CD4-positive, alpha-beta memory T cell (primary cell): Measurements from ENCODE around the gene TAOK3. TPM values are rescaled to one million over a fixed set of nuclear protein-coding genes. Genes with fewer than 3 reads are reported as not detected.
"Not testable (repeated sequence)": the region's sequence is repeated elsewhere in the genome, so short reads cannot be mapped to it uniquely, and the experiment has no call there.

Experiments used
- CTCF ChIA-PET: fragments of 350-600 bp; sonication (Branson Sonifier 250); formaldehyde crosslinking; loops from one replicate; lab custom pipeline; 2021; ENCODE audit warnings: inconsistent platforms; ENCODE audit not compliant: partially characterized antibody; lab: Charles Lee
- POLR2A ChIA-PET: fragments of 350-600 bp; sonication (Branson Sonifier 250); formaldehyde crosslinking; loops from one replicate; lab custom pipeline; 2021; ENCODE audit not compliant: partially characterized antibody; lab: Charles Lee
- DNase-seq, 5 donors: peaks; one replicate each; pipeline versions ENCODE4 v3.0.0 to v3.0.0-alpha.2; 2020 to 2022; ENCODE audit warnings: mixed read lengths in 1 of 5
- H3K27ac ChIP-seq: one replicate; pipeline ENCODE4 v1.7.0; 2013; ENCODE audit warnings: low read depth, low read length
- H3K27me3 ChIP-seq: 2 replicates; pipeline ENCODE4 v1.7.0; 2013; ENCODE audit warnings: mild to moderate bottlenecking, low read length, moderate library complexity; ENCODE audit not compliant: insufficient read depth
- H3K36me3 ChIP-seq: 2 replicates; pipeline ENCODE4 v1.7.0; 2013; ENCODE audit warnings: mild to moderate bottlenecking, low read length, moderate library complexity; ENCODE audit not compliant: insufficient read depth
- H3K4me1 ChIP-seq: 2 replicates; pipeline ENCODE4 v1.7.0; 2013; ENCODE audit warnings: mild to moderate bottlenecking, low read length, moderate library complexity; ENCODE audit not compliant: insufficient read depth
- H3K4me3 ChIP-seq, 2 donors: one replicate each; pipeline ENCODE4 v1.7.0; 2013; ENCODE audit warnings: low read length in 2 of 2, mild to moderate bottlenecking in 1 of 2
- H3K9me3 ChIP-seq, 2 donors: one replicate each; pipeline ENCODE4 v1.7.0; 2013; ENCODE audit warnings: low read length in 2 of 2, control low read depth in 1 of 2; ENCODE audit not compliant: control insufficient read depth in 1 of 2
- H3K27ac Mint-ChIP-seq, 7 donors: one replicate each; pipeline ENCODE4 v1.8.0; 2020 to 2021; ENCODE audit warnings: mixed read lengths in 7 of 7, mild to moderate bottlenecking in 6 of 7, inconsistent platforms in 3 of 7, moderate library complexity in 3 of 7
- H3K27me3 Mint-ChIP-seq, 2 donors: one replicate each; pipeline ENCODE4 v1.8.0; 2020 to 2021; ENCODE audit warnings: mixed read lengths in 2 of 2
- H3K36me3 Mint-ChIP-seq, 2 donors: one replicate each; pipeline ENCODE4 v1.8.0; 2020 to 2021; ENCODE audit warnings: mixed read lengths in 2 of 2, inconsistent platforms in 1 of 2, mild to moderate bottlenecking in 1 of 2
- H3K4me1 Mint-ChIP-seq, 4 donors: one replicate each; pipeline ENCODE4 v1.8.0; 2020 to 2021; ENCODE audit warnings: mixed read lengths in 4 of 4, mild to moderate bottlenecking in 1 of 4
- H3K4me3 Mint-ChIP-seq, 8 donors: one replicate each; pipeline ENCODE4 v1.8.0; 2020 to 2021; ENCODE audit warnings: mixed read lengths in 8 of 8, mild to moderate bottlenecking in 7 of 8, moderate library complexity in 6 of 8, inconsistent platforms in 3 of 8
- H3K9me3 Mint-ChIP-seq, 8 donors: one replicate each; pipeline ENCODE4 v1.8.0; 2020 to 2021; ENCODE audit warnings: mixed read lengths in 8 of 8, mild to moderate bottlenecking in 5 of 8, inconsistent platforms in 3 of 8, moderate library complexity in 1 of 8
- intact Hi-C: fragments of 100-400 bp; cut with micrococcal nuclease; formaldehyde crosslinking; loops from one replicate; pipeline ENCODE4 v1.15.1; 2023
- polyA plus RNA-seq, 2 donors: library from polyadenylated mRNA; unstranded; fragments of 300-500 nt; fragmentation: Illumina TruSeq; gene quantifications; one replicate each; pipeline ENCODE4 v1.2.3, GENCODE V29; 2021
- total RNA-seq, 2 experiments: library from RNA; stranded (reverse); gene quantifications; one replicate each; pipeline ENCODE4 v1.2.3, GENCODE V29; 2021

The TAOK3 gene
- total and polyA plus RNA-seq, 4 experiments from 2014 or later = 47.9 to 141 (median 75.4) TPM

- peaks cover 41% of the 10 kb centered on the region for H3K4me1 ChIP-seq
Observed at GRCh38 chr12:118356809-118357256, 15.9 kb downstream of the TAOK3 start.

GRCh38 chr12:118355843-118356242, 16.9 kb downstream of the TAOK3 start:
- CTCF ChIA-PET = interaction anchor here (0.8 to 7.3 kb wide), 3 partner anchors 9 to 23 kb away, joined by 3 to 119 read pairs (median 7); partner anchors contain the start of gene SUDS3
- peaks cover 32 to 67% (median 51%) of the 10 kb centered on the region in 4 donors for H3K4me1 Mint-ChIP-seq

More at GRCh38 chr12:118356809-118357256, 15.9 kb downstream of the TAOK3 start:
- ChIA-PET CTCF (interaction anchor here (0.5 to 7.3 kb wide), 5 partner anchors 14 to 50 kb away, joined by 3 to 119 read pairs (median 5); partner anchors contain the start of genes SUDS3 and TAOK3), POLR2A (interaction anchor here (1.4 to 4.8 kb wide), 3 partner anchors 14 to 20 kb away, joined by 6 to 61 read pairs (median 55); partner anchors contain the start of genes SUDS3 and TAOK3)
- no peak overlapping the region for H3K4me3 ChIP-seq
- no peaks in the 10 kb centered on the region for H3K9me3 Mint-ChIP-seq
- no peaks in the 10 kb centered on the region for H3K27me3 ChIP-seq
- no peaks in the 10 kb centered on the region for H3K9me3 ChIP-seq
- peak overlapping the region in 7 of 8 donors; percentile 0 to 94 (median 85) for H3K4me3 Mint-ChIP-seq
- H3K27me3 Mint-ChIP-seq = no peaks in the 10 kb centered on the region
- H3K36me3 Mint-ChIP-seq = peaks cover 5 to 22% of the 10 kb centered on the region in 2 donors
- H3K27ac Mint-ChIP-seq = peak overlapping the region in 5 of 7 donors; percentile 43 to 93 (median 78)
- H3K27ac ChIP-seq = no peak overlapping the region
- H3K36me3 ChIP-seq = no peaks in the 10 kb centered on the region
- DNase-seq = no peak
- peaks cover 29 to 67% (median 49%) of the 10 kb centered on the region in 4 donors for H3K4me1 Mint-ChIP-seq
- intact Hi-C loops = loop anchor here (5.0 kb wide), 3 partner anchors 40 to 175 kb away; no protein-coding TSS in a partner anchor

GRCh38 chr12:118354903-118355302, 17.8 kb downstream of the TAOK3 start:
- no peaks in the 10 kb centered on the region for H3K9me3 Mint-ChIP-seq

More at GRCh38 chr12:118355843-118356242, 16.9 kb downstream of the TAOK3 start:
- Mint-ChIP-seq H3K4me3 (peak overlapping the region in 2 of 8 donors; percentile 8 to 31), H3K9me3 (no peaks in the 10 kb centered on the region), H3K27me3 (no peaks in the 10 kb centered on the region), H3K27ac (peak overlapping the region in 1 of 7 donors; percentile 29), H3K36me3 (peaks cover 5 to 22% of the 10 kb centered on the region in 2 donors)
- no peaks in the 10 kb centered on the region for H3K9me3 ChIP-seq
- no peak for DNase-seq
- no peak overlapping the region for H3K4me3 ChIP-seq
- no peaks in the 10 kb centered on the region for H3K27me3 ChIP-seq
- intact Hi-C loops = loop anchor here (5.0 kb wide), 3 partner anchors 39 to 174 kb away; no protein-coding TSS in a partner anchor
- H3K36me3 ChIP-seq = no peaks in the 10 kb centered on the region
- H3K4me1 ChIP-seq = peaks cover 41% of the 10 kb centered on the region
- no peak overlapping the region for H3K27ac ChIP-seq
- POLR2A ChIA-PET = interaction anchor here (4.8 kb wide), 1 partner anchor 21 kb away, joined by 61 read pairs; the partner anchor contains the start of gene SUDS3

GRCh38 chr12:118354503-118354902, 18.2 kb downstream of the TAOK3 start:
- H3K4me3 ChIP-seq, H3K9me3 ChIP-seq, DNase-seq, H3K36me3 ChIP-seq, H3K9me3 Mint-ChIP-seq, H3K27me3 ChIP-seq, H3K27ac ChIP-seq, H3K4me3 Mint-ChIP-seq, H3K27me3 Mint-ChIP-seq, intact Hi-C loops: not testable (repeated sequence)
- peak overlapping the region in 1 of 7 donors; percentile 6 for H3K27ac Mint-ChIP-seq
- CTCF ChIA-PET = interaction anchor here (7.3 kb wide), 1 partner anchor 22 kb away, joined by 119 read pairs; the partner anchor contains the start of gene SUDS3
- POLR2A ChIA-PET = interaction anchor here (1.3 kb wide), 1 partner anchor 14 kb away, joined by 3 read pairs; no protein-coding TSS in a partner anchor
- peaks cover 36% of the 10 kb centered on the region for H3K4me1 ChIP-seq
- H3K36me3 Mint-ChIP-seq = peaks cover 3 to 22% of the 10 kb centered on the region in 2 donors
- peaks cover 30 to 69% (median 51%) of the 10 kb centered on the region in 4 donors for H3K4me1 Mint-ChIP-seq

More at GRCh38 chr12:118354903-118355302, 17.8 kb downstream of the TAOK3 start:
- no peaks in the 10 kb centered on the region for H3K9me3 ChIP-seq
- no peak overlapping the region for H3K27ac ChIP-seq
- POLR2A ChIA-PET = no interaction called here
- Mint-ChIP-seq H3K4me3 (peak overlapping the region in 1 of 8 donors; percentile 41), H3K36me3 (peaks cover 5 to 22% of the 10 kb centered on the region in 2 donors), H3K27ac (peak overlapping the region in 1 of 7 donors; percentile 6), H3K4me1 (peaks cover 34 to 72% (median 55%) of the 10 kb centered on the region in 4 donors), H3K27me3 (no peaks in the 10 kb centered on the region)
- H3K36me3 ChIP-seq = no peaks in the 10 kb centered on the region
- H3K4me1 ChIP-seq = peaks cover 40% of the 10 kb centered on the region
- no peaks in the 10 kb centered on the region for H3K27me3 ChIP-seq
- intact Hi-C loops = loop anchor here (5.0 kb wide), 3 partner anchors 38 to 173 kb away; no protein-coding TSS in a partner anchor
- H3K4me3 ChIP-seq = no peak overlapping the region
- no peak for DNase-seq
- CTCF ChIA-PET = interaction anchor here (1.5 to 7.3 kb wide), 2 partner anchors 8 to 22 kb away, joined by 7 to 119 read pairs; partner anchors contain the start of gene SUDS3

GRCh38 chr12:118353721-118354120, 19.0 kb downstream of the TAOK3 start:
- no peak overlapping the region for H3K27ac ChIP-seq
- CTCF ChIA-PET = interaction anchor here (1.5 kb wide), 1 partner anchor 22 kb away, joined by 6 read pairs; no protein-coding TSS in a partner anchor
- no peaks in the 10 kb centered on the region for H3K27me3 Mint-ChIP-seq
- H3K4me1 Mint-ChIP-seq = peaks cover 31 to 61% (median 48%) of the 10 kb centered on the region in 4 donors
- no peak overlapping the region for H3K4me3 ChIP-seq
- peaks cover 34% of the 10 kb centered on the region for H3K4me1 ChIP-seq
- no peaks in the 10 kb centered on the region for H3K36me3 ChIP-seq
- POLR2A ChIA-PET = interaction anchor here (1.3 kb wide), 1 partner anchor 13 kb away, joined by 3 read pairs; no protein-coding TSS in a partner anchor
- no peaks in the 10 kb centered on the region for H3K9me3 ChIP-seq
- no peaks in the 10 kb centered on the region for H3K9me3 Mint-ChIP-seq
- H3K27me3 ChIP-seq = no peaks in the 10 kb centered on the region
- H3K36me3 Mint-ChIP-seq = peaks cover 3 to 22% of the 10 kb centered on the region in 2 donors
- intact Hi-C loops = no loop called here
- H3K27ac Mint-ChIP-seq = peak overlapping the region in 3 of 7 donors; percentile 0 to 9 (median 6)
- no peak for DNase-seq
- peak overlapping the region in 1 of 8 donors; percentile 9 for H3K4me3 Mint-ChIP-seq

GRCh38 chr12:118350908-118351559, 21.7 kb downstream of the TAOK3 start:
- Mint-ChIP-seq H3K4me3 (no peak overlapping the region), H3K4me1 (peaks cover 36 to 59% (median 45%) of the 10 kb centered on the region in 4 donors), H3K27me3 (no peaks in the 10 kb centered on the region), H3K36me3 (peaks cover 8 to 22% of the 10 kb centered on the region in 2 donors), H3K9me3 (peaks cover 0 to 1% (median 0%) of the 10 kb centered on the region in 8 donors), H3K27ac (no peak overlapping the region)
- peaks cover 28% of the 10 kb centered on the region for H3K4me1 ChIP-seq
- no peaks in the 10 kb centered on the region for H3K27me3 ChIP-seq
- no peaks in the 10 kb centered on the region for H3K36me3 ChIP-seq
- H3K9me3 ChIP-seq = no peaks in the 10 kb centered on the region
- DNase-seq = no peak
- H3K4me3 ChIP-seq = no peak overlapping the region
- ChIA-PET POLR2A (no interaction called here), CTCF (interaction anchor here (0.7 to 1.9 kb wide), 3 partner anchors 8 to 504 kb away, joined by 3 to 6 read pairs (median 3); partner anchors contain the start of gene SUDS3)
- no peak overlapping the region for H3K27ac ChIP-seq
- intact Hi-C loops = no loop called here
